ENCODE measurements around the gene LARP1. TPM values are rescaled to one million over a fixed set of nuclear protein-coding genes. Genes with fewer than 3 reads are reported as not detected.
"Not testable (repeated sequence)": the region's sequence is repeated elsewhere in the genome, so short reads cannot be mapped to it uniquely, and the experiment has no call there.

Gene LARP1
- total and polyA plus RNA-seq, 12 donors: 26.4 to 197 (median 163) TPM

GRCh38 chr5:154820383-154820782 lies 65.2 kb downstream of the LARP1 start:
- Histone ChIP-seq H3K27me3 (no peaks in the 10 kb centered on the region), H3K4me3 (no peak overlapping the region), H3K27ac (no peak overlapping the region), H3K4me1 (peaks cover 0 to 32% (median 11%) of the 10 kb centered on the region in 9 donors), H3K36me3 (peaks cover 0 to 100% (median 49%) of the 10 kb centered on the region in 9 donors), H3K9me3 (no peaks in the 10 kb centered on the region)
- no peak for TF ChIP-seq CTCF (IDR thresholded peaks at IDR 0.05)
- DNase-seq: no peak
- WGBS, 2 donors: 96% methylated on average over 5 of the region's 5 CpGs
- intact Hi-C loops (cut with DNase I): no loop called here
- ATAC-seq: peak in 1 of 8 donors; percentile 22

DNA sequence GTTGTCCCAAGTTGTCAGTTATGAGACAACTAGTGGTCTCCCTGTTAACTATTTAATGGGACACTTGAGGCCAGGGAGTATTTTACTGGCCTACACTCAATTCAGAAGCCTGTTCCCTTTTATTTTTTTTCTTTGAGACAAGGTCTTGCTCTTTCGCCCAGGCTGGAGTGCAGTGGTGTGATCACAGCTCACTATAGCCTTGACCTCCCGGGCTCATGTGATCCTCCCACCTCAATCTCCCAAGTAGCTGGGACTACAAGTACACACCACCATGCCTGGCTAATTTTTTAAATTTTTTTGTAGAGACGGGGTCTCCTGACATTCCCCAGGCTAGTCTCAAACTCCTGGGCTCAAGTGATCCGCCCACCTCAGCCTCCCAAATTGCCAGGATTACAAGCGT lies 67.7 kb downstream of the LARP1 start:
- H3K4me1 ChIP-seq: peaks cover 0 to 20% (median 5%) of the 10 kb centered on the region in 9 donors
- 89 to 91% methylated on average over 5 of the region's 5 CpGs for WGBS, 2 donors
- intact Hi-C loops (cut with DNase I); H3K27me3 ChIP-seq; H3K27ac ChIP-seq; DNase-seq; H3K9me3 ChIP-seq; H3K4me3 ChIP-seq; ATAC-seq: not testable (repeated sequence)
- H3K36me3 ChIP-seq: peaks cover 0 to 98% (median 40%) of the 10 kb centered on the region in 9 donors

DNA sequence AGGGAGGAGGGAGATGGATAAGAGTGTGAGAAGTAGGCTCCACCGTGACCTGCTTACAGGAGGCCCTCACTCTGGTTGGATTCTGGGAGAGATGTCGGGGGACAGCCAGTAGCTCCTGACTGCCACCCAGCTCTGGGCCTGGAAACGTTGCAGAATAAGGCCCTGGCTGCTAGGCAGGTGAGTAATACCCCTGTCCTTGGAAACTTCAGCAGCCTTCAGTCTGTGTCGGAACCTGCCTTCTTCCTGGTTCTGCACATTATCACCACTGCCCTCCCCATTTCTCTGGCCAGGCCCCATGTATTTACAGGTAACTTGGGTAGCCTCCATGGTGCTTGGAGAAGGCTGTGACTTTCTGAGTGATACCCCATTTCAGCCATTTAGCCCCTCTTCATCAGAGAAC lies 68.4 kb downstream of the LARP1 start:
- Histone ChIP-seq H3K36me3 (peaks cover 0 to 98% (median 45%) of the 10 kb centered on the region in 9 donors), H3K27ac (no peak overlapping the region), H3K9me3 (no peaks in the 10 kb centered on the region), H3K27me3 (no peaks in the 10 kb centered on the region), H3K4me3 (no peak overlapping the region), H3K4me1 (peaks cover 0 to 15% (median 3%) of the 10 kb centered on the region in 9 donors)
- 85 to 89% methylated on average over 4 of the region's 4 CpGs for WGBS, 2 donors
- TF ChIP-seq CTCF (IDR thresholded peaks at IDR 0.05): no peak
- intact Hi-C loops (cut with DNase I): no loop called here
- DNase-seq (no peak), ATAC-seq (peak in 1 of 8 donors; percentile 6)

- Histone ChIP-seq H3K27ac (no peak overlapping the region), H3K9me3 (no peaks in the 10 kb centered on the region)
Measured at GRCh38 chr5:154824070-154824469, 68.9 kb downstream of the LARP1 start.

More at GRCh38 chr5:154824070-154824469, 68.9 kb downstream of the LARP1 start:
- Histone ChIP-seq H3K4me3 (no peak overlapping the region), H3K27me3 (no peaks in the 10 kb centered on the region), H3K4me1 (peaks cover 0 to 10% (median 0%) of the 10 kb centered on the region in 9 donors), H3K36me3 (peaks cover 0 to 98% (median 45%) of the 10 kb centered on the region in 9 donors)
- intact Hi-C loops (cut with DNase I): no loop called here
- no peak for TF ChIP-seq CTCF (IDR thresholded peaks at IDR 0.05)
- DNase-seq: no peak
- ATAC-seq: no peak
- WGBS, 2 donors: 98 to 99% methylated on average over 2 of the region's 2 CpGs

Data from heart right ventricle (tissue), 16 donors.